Retinal pigment epithelial cell (primary cell): ENCODE data around the gene HDAC1.

Source experiments
- DNase-seq: peaks from one replicate; pipeline ENCODE4 v3.0.0-alpha.2; 2010; ENCODE audit warnings: low read depth
- H3K4me3 ChIP-seq: 2 replicates; pipeline ENCODE4 v1.5.1; 2011; ENCODE audit warnings: mild to moderate bottlenecking, low read length, control low read depth, moderate library complexity
- TF ChIP-seq, protein P1 (sequence below): conservative IDR thresholded peaks from 2 replicates; pipeline ENCODE4 v1.5.1; 2011; ENCODE audit warnings: low read depth, low read length, control low read depth, inconsistent platforms

HDAC1 gene

DNA sequence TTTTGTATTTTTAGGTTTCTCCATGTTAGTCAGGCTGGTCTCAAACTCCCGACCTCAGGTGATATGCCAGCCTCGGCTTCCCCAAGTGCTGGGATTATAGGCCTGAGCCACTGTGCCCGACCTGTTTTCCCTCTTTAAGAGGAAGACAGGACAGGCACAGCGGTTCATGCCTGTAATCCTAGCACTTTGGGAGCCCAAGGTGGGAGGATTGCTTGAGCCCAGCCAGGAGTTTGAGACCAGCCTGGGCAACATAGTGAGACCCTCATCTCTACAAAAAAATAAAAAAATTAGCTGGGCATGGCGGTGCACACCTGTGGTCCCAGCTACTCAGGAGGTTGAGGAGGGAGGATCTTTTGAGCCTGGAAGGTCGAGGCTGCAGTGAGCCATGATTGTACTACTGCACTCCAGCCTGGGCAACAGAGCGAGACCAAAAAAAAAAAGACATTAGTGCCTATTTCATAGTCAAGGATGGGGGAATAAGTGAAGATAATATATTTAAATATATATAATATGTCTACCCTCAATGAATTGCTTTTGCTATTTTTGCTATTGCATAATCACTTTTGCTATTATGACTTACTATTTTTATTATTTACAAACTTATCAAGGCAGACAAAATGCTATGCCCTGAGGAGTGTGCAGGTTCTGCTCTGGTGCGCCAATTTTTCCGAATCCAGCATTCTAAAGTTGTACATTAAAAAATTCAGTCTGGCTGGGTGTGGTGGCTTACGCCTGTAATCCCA lies 26.4 kb downstream of the HDAC1 start:
- no peak for DNase-seq
- H3K4me3 ChIP-seq = no peak overlapping the region
- TF ChIP-seq, protein P1, sequence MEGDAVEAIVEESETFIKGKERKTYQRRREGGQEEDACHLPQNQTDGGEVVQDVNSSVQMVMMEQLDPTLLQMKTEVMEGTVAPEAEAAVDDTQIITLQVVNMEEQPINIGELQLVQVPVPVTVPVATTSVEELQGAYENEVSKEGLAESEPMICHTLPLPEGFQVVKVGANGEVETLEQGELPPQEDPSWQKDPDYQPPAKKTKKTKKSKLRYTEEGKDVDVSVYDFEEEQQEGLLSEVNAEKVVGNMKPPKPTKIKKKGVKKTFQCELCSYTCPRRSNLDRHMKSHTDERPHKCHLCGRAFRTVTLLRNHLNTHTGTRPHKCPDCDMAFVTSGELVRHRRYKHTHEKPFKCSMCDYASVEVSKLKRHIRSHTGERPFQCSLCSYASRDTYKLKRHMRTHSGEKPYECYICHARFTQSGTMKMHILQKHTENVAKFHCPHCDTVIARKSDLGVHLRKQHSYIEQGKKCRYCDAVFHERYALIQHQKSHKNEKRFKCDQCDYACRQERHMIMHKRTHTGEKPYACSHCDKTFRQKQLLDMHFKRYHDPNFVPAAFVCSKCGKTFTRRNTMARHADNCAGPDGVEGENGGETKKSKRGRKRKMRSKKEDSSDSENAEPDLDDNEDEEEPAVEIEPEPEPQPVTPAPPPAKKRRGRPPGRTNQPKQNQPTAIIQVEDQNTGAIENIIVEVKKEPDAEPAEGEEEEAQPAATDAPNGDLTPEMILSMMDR = no peak

GRCh38 chr1:32321712-32322291 lies 29.9 kb downstream of the HDAC1 start:
- TF ChIP-seq, protein P1 = no peak
- no peak overlapping the region for H3K4me3 ChIP-seq
- no peak for DNase-seq

GRCh38 chr1:32327204-32327603 lies 35.3 kb downstream of the HDAC1 start:
- TF ChIP-seq, protein P1 = no peak
- no peak for DNase-seq
- no peak overlapping the region for H3K4me3 ChIP-seq

DNA sequence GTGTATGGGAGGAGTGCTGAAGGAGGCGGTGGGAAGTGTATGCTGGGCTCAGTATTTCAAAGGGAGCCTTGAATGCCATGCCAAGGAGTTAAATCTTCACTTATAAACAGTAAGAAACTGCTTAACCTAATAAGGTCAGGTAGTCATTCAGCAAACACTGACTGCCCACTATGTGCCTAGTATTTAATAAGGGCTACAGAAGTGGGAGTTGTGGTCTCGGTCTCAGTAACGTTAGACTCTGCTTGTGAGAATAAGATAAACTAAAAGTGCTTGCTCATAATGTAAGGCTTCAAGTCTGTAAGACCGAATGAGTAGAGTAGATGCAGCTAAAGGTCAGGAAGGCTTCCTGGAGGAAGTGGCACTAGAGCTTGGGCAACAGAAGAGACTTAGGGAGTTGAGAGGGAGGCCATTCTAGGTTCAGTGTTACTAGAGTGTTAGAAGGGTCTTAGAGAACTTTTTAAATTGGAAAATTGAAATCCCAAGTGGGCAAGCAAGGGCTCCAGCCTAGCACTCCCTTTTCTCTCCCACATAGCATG lies 38.1 kb downstream of the HDAC1 start:
- DNase-seq = no peak
- TF ChIP-seq, protein P1 = no peak
- H3K4me3 ChIP-seq = no peak overlapping the region

DNA sequence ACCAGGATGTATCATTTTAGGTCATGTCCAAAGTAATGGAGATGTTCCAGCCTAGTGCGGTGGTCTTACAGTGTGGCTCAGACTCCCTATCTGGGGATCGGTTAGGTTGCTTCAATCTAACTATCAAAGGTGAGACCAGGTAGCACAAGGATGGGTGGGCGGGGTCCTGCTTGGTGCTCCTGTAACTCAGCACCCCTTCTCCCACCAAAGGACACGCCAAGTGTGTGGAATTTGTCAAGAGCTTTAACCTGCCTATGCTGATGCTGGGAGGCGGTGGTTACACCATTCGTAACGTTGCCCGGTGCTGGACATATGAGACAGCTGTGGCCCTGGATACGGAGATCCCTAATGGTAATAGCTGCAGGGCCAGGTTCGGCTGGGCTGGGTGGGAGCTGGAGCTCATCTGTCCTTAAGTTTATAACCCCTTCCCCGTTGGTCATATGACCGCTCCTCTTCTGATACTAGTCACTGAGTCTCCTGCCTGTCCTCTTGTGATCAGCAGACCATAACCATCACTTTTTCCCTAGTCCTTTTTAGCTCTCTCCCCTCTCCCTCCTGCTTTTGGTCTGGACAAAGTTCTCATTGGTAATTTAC lies 38.8 kb downstream of the HDAC1 start:
- TF ChIP-seq, protein P1 = no peak
- DNase-seq = no peak
- H3K4me3 ChIP-seq = no peak overlapping the region

GRCh38 chr1:32331549-32331948 lies 39.7 kb downstream of the HDAC1 start:
- TF ChIP-seq, protein P1 = no peak
- DNase-seq = no peak

More at GRCh38 chr1:32331549-32331948, 39.7 kb downstream of the HDAC1 start:
- no peak overlapping the region for H3K4me3 ChIP-seq
